Caco-2 (cell line): ENCODE data around the gene RHOXF1. TPM values are rescaled to one million over a fixed set of nuclear protein-coding genes. Genes with fewer than 3 reads are reported as not detected.
"Not testable (repeated sequence)": the region's sequence is repeated elsewhere in the genome, so short reads cannot be mapped to it uniquely, and the experiment has no call there.

Source experiments
- BruUV-seq: library from RNA; stranded (reverse); fragments of 400-500 nt; replicated peaks from 2 replicates; lab custom pipeline; 2021; lab: Mats Ljungman, UMichigan
- CTCF ChIA-PET: fragments of 300-600 bp; sonication (Branson Sonifier 250); formaldehyde crosslinking; loops from one replicate; lab custom pipeline; 2022; ENCODE audit warnings: antibody characterized with exemption; lab: Charles Lee
- POLR2A ChIA-PET: fragments of 300-600 bp; sonication (Branson Sonifier 250); formaldehyde crosslinking; loops from one replicate; lab custom pipeline; 2022; ENCODE audit warnings: antibody characterized with exemption; lab: Charles Lee
- DNase-seq, 2 experiments: peaks; one replicate each; pipeline versions ENCODE4 v3.0.0 to v3.0.0-alpha.2; 2020 to 2022
- H3K27me3 ChIP-seq: replicated peaks from 2 replicates; pipeline ENCODE4 v1.6.0; 2011; ENCODE audit warnings: low read length; ENCODE audit not compliant: control insufficient read depth, insufficient read depth
- H3K36me3 ChIP-seq: 2 replicates; pipeline ENCODE4 v1.5.1; 2011; ENCODE audit warnings: low read length; ENCODE audit not compliant: control insufficient read depth, insufficient read depth
- H3K4me1 ChIP-seq: fragments of 250-450 bp; sonication (Bioruptor Pico); 2 replicates; pipeline ENCODE4 v1.5.1; 2020; ENCODE audit warnings: mild to moderate bottlenecking
- H3K4me3 ChIP-seq: 2 replicates; pipeline ENCODE4 v1.5.1; 2011; ENCODE audit warnings: low read depth, mild to moderate bottlenecking, control low read depth, low read length
- H3K9me3 ChIP-seq: fragments of 250-450 bp; sonication (Bioruptor Pico); 2 replicates; pipeline ENCODE4 v1.5.1; 2020; ENCODE audit warnings: mild to moderate bottlenecking, moderate library complexity
- H3K27ac Mint-ChIP-seq: one replicate; pipeline ENCODE4 v1.8.0; 2022; ENCODE audit warnings: mixed read lengths; ENCODE audit not compliant: unreplicated experiment
- H3K27me3 Mint-ChIP-seq: one replicate; pipeline ENCODE4 v1.8.0; 2022; ENCODE audit warnings: mixed read lengths; ENCODE audit not compliant: insufficient read depth, unreplicated experiment
- H3K36me3 Mint-ChIP-seq: one replicate; pipeline ENCODE4 v1.8.0; 2022; ENCODE audit warnings: mild to moderate bottlenecking, mixed read lengths; ENCODE audit not compliant: insufficient read depth, unreplicated experiment
- H3K4me1 Mint-ChIP-seq: one replicate; pipeline ENCODE4 v1.8.0; 2022; ENCODE audit warnings: low read depth, mixed read lengths; ENCODE audit not compliant: unreplicated experiment
- H3K4me3 Mint-ChIP-seq: one replicate; pipeline ENCODE4 v1.8.0; 2022; ENCODE audit warnings: mild to moderate bottlenecking, moderate library complexity, mixed read lengths; ENCODE audit not compliant: unreplicated experiment
- H3K9me3 Mint-ChIP-seq: one replicate; pipeline ENCODE4 v1.8.0; 2022; ENCODE audit warnings: mixed read lengths; ENCODE audit not compliant: unreplicated experiment
- CTCF ChIP-seq, 2 experiments: fragments of 200-600 bp in 1 of 2; IDR thresholded peaks; 1 replicate in 1 of 2; 2 replicates in 1 of 2; pipeline versions ENCODE4 v1.5.1 to v1.8.0; 2011 to 2022; ENCODE audit warnings: antibody characterized with exemption in 1 of 2, control low read depth in 1 of 2, inconsistent platforms in 1 of 2, low read depth in 1 of 2, low read length in 1 of 2, mild to moderate bottlenecking in 1 of 2, moderate library complexity in 1 of 2; ENCODE audit not compliant: insufficient read depth in 1 of 2, severe bottlenecking in 1 of 2, unreplicated experiment in 1 of 2
- intact Hi-C: fragments of 100-400 bp; cut with micrococcal nuclease; formaldehyde crosslinking; loops from one replicate; pipeline ENCODE4 v1.10.0; 2022; ENCODE audit not compliant: unreplicated experiment
- total RNA-seq: library from RNA; stranded (reverse); gene quantifications from 2 replicates; pipeline ENCODE4 v1.2.3, GENCODE V29; 2022

The RHOXF1 gene
- total RNA-seq, 1 experiment from 2014 or later = not detected

- ChIA-PET POLR2A (no interaction called here), CTCF (no interaction called here)
Observed at GRCh38 chrX:120136840-120137239, 21.1 kb upstream of the RHOXF1 start.

GRCh38 chrX:120136128-120136527 lies 20.4 kb upstream of the RHOXF1 start:
- H3K4me3 ChIP-seq = no peak overlapping the region
- no peaks in the 10 kb centered on the region for H3K36me3 ChIP-seq
- no peaks in the 10 kb centered on the region for H3K4me1 ChIP-seq
- intact Hi-C loops = no loop called here
- H3K4me3 Mint-ChIP-seq = no peak overlapping the region
- no peaks in the 10 kb centered on the region for H3K36me3 Mint-ChIP-seq
- no peaks in the 10 kb centered on the region for H3K4me1 Mint-ChIP-seq
- CTCF ChIA-PET = no interaction called here
- BruUV-seq = no TSS peak
- no peaks in the 10 kb centered on the region for H3K27me3 ChIP-seq
- DNase-seq = no peak
- no peak for TF ChIP-seq CTCF (IDR thresholded peaks at IDR 0.05; ENCODE audit: insufficient read depth in 1 of 2, low read depth in 1 of 2, low read length in 1 of 2, severe bottlenecking in 1 of 2, unreplicated experiment in 1 of 2)
- H3K27me3 Mint-ChIP-seq = no peaks in the 10 kb centered on the region
- no peaks in the 10 kb centered on the region for H3K9me3 ChIP-seq
- no peak overlapping the region for H3K27ac Mint-ChIP-seq
- POLR2A ChIA-PET = no interaction called here
- no peaks in the 10 kb centered on the region for H3K9me3 Mint-ChIP-seq

More at GRCh38 chrX:120136840-120137239, 21.1 kb upstream of the RHOXF1 start:
- BruUV-seq = no TSS peak
- no peak overlapping the region for H3K27ac Mint-ChIP-seq
- no peak for TF ChIP-seq CTCF (IDR thresholded peaks at IDR 0.05; ENCODE audit: insufficient read depth in 1 of 2, low read depth in 1 of 2, low read length in 1 of 2, severe bottlenecking in 1 of 2, unreplicated experiment in 1 of 2)
- H3K36me3 Mint-ChIP-seq = no peaks in the 10 kb centered on the region
- Histone ChIP-seq H3K4me1 (no peaks in the 10 kb centered on the region), H3K27me3 (no peaks in the 10 kb centered on the region), H3K4me3 (no peak overlapping the region), H3K9me3 (no peaks in the 10 kb centered on the region), H3K36me3 (no peaks in the 10 kb centered on the region)
- H3K9me3 Mint-ChIP-seq = no peaks in the 10 kb centered on the region
- H3K4me3 Mint-ChIP-seq = no peak overlapping the region
- no peak for DNase-seq
- H3K27me3 Mint-ChIP-seq = no peaks in the 10 kb centered on the region
- no peaks in the 10 kb centered on the region for H3K4me1 Mint-ChIP-seq
- intact Hi-C loops = no loop called here

GRCh38 chrX:120128306-120128846 lies 12.7 kb upstream of the RHOXF1 start:
- H3K9me3 ChIP-seq, BruUV-seq, DNase-seq, H3K36me3 Mint-ChIP-seq, H3K27me3 ChIP-seq, H3K4me1 ChIP-seq, intact Hi-C loops, H3K27me3 Mint-ChIP-seq, H3K4me3 Mint-ChIP-seq, H3K4me3 ChIP-seq, H3K36me3 ChIP-seq, H3K4me1 Mint-ChIP-seq, POLR2A ChIA-PET, CTCF ChIA-PET, H3K27ac Mint-ChIP-seq, H3K9me3 Mint-ChIP-seq: not testable (repeated sequence)

- no peaks in the 10 kb centered on the region for H3K4me1 ChIP-seq
- no peak overlapping the region for H3K4me3 Mint-ChIP-seq
- no TSS peak for BruUV-seq
- intact Hi-C loops = no loop called here
- DNase-seq = no peak
- H3K27me3 Mint-ChIP-seq = peaks cover 2% of the 10 kb centered on the region
- POLR2A ChIA-PET = no interaction called here
- H3K36me3 Mint-ChIP-seq = no peaks in the 10 kb centered on the region
- H3K9me3 Mint-ChIP-seq = peaks cover 9% of the 10 kb centered on the region
- H3K4me1 Mint-ChIP-seq = no peaks in the 10 kb centered on the region
- H3K27me3 ChIP-seq = no peaks in the 10 kb centered on the region
- no peaks in the 10 kb centered on the region for H3K9me3 ChIP-seq
- no peak for TF ChIP-seq CTCF (IDR thresholded peaks at IDR 0.05; ENCODE audit: insufficient read depth in 1 of 2, low read depth in 1 of 2, low read length in 1 of 2, severe bottlenecking in 1 of 2, unreplicated experiment in 1 of 2)
- no peak overlapping the region for H3K27ac Mint-ChIP-seq
- no peak overlapping the region for H3K4me3 ChIP-seq
- no peaks in the 10 kb centered on the region for H3K36me3 ChIP-seq
- CTCF ChIA-PET = no interaction called here
Observed at GRCh38 chrX:120125444-120125843, 9.7 kb upstream of the RHOXF1 start.
